ENCODE results near the gene CCDC159.
"Not testable (repeated sequence)": the region's sequence is repeated elsewhere in the genome, so short reads cannot be mapped to it uniquely, and the experiment has no call there.

The CCDC159 gene

GRCh38 chr19:11367528-11367927, 21.2 kb downstream of the CCDC159 start:
- Mint-ChIP-seq H3K36me3 (peaks cover 6% of the 10 kb centered on the region), H3K9me3 (no peaks in the 10 kb centered on the region), H3K4me3 (no peak overlapping the region), H3K27ac (no peak overlapping the region), H3K4me1 (no peaks in the 10 kb centered on the region), H3K27me3 (no peaks in the 10 kb centered on the region)
- CTCF ChIA-PET, result interaction anchor here (1.4 kb wide), 1 partner anchor 14 kb away, joined by 3 read pairs; no protein-coding TSS in a partner anchor
- no peak for DNase-seq

- DNase-seq, result no peak
- Mint-ChIP-seq H3K27ac (no peak overlapping the region), H3K4me3 (no peak overlapping the region), H3K36me3 (peaks cover 6% of the 10 kb centered on the region), H3K9me3 (no peaks in the 10 kb centered on the region), H3K27me3 (no peaks in the 10 kb centered on the region), H3K4me1 (peaks cover 9% of the 10 kb centered on the region)
- CTCF ChIA-PET, result no interaction called here
Measured at GRCh38 chr19:11370744-11371143, 24.4 kb downstream of the CCDC159 start.

- H3K4me1 Mint-ChIP-seq, result peaks cover 28% of the 10 kb centered on the region
- H3K27ac Mint-ChIP-seq, result peak overlapping the region; percentile 30
- DNase-seq, result peak; percentile 30
- H3K4me3 Mint-ChIP-seq, result peak overlapping the region; percentile 25
- peaks cover 19% of the 10 kb centered on the region for H3K36me3 Mint-ChIP-seq
- H3K27me3 Mint-ChIP-seq, result no peaks in the 10 kb centered on the region
- CTCF ChIA-PET, result interaction anchor here (1.9 kb wide), 1 partner anchor 10 kb away, joined by 6 read pairs; no protein-coding TSS in a partner anchor
- no peaks in the 10 kb centered on the region for H3K9me3 Mint-ChIP-seq
Measured at GRCh38 chr19:11373166-11373884, 27.0 kb downstream of the CCDC159 start.

GRCh38 chr19:11373885-11374432, 27.6 kb downstream of the CCDC159 start:
- CTCF ChIA-PET, result interaction anchor here (1.9 kb wide), 1 partner anchor 9 kb away, joined by 6 read pairs; no protein-coding TSS in a partner anchor

GRCh38 chr19:11374433-11375142, 28.3 kb downstream of the CCDC159 start, which contains the start of gene SWSAP1:
Gene SWSAP1 (plus strand): TSS chr19:11374666. CDS start chr19:11374681, 15 bp downstream.
- no peak within 1 kb of the TSS for H3K27ac Mint-ChIP-seq
- peaks cover 16% of the 10 kb centered on the region for H3K36me3 Mint-ChIP-seq
- H3K4me1 Mint-ChIP-seq, result peaks cover 37% of the 10 kb centered on the region
- no peak within 1 kb of the TSS for H3K4me3 Mint-ChIP-seq
- peak; percentile 98 for DNase-seq
- CTCF ChIA-PET, result interaction anchor here (1.0 to 2.2 kb wide), 5 partner anchors 8 to 108 kb away, joined by 3 to 11 read pairs (median 4); partner anchors contain the start of gene PRKCSH
- H3K9me3 Mint-ChIP-seq, result no peaks in the 10 kb centered on the region
- no peaks in the 10 kb centered on the region for H3K27me3 Mint-ChIP-seq

More at GRCh38 chr19:11373885-11374432, 27.6 kb downstream of the CCDC159 start:
- no peak for DNase-seq
- Mint-ChIP-seq H3K9me3 (no peaks in the 10 kb centered on the region), H3K36me3 (peaks cover 19% of the 10 kb centered on the region), H3K4me1 (peaks cover 32% of the 10 kb centered on the region), H3K27ac (no peak overlapping the region), H3K4me3 (no peak overlapping the region), H3K27me3 (no peaks in the 10 kb centered on the region)

GRCh38 chr19:11375143-11375948, 29.0 kb downstream of the CCDC159 start:
- no peak overlapping the region for H3K4me3 Mint-ChIP-seq
- H3K27me3 Mint-ChIP-seq, result no peaks in the 10 kb centered on the region
- H3K4me1 Mint-ChIP-seq, result peaks cover 45% of the 10 kb centered on the region
- CTCF ChIA-PET, result interaction anchor here (1.0 to 2.5 kb wide), 6 partner anchors 8 to 107 kb away, joined by 3 to 11 read pairs (median 5); partner anchors contain the start of genes CCDC159, PRKCSH and TMEM205
- peaks cover 19% of the 10 kb centered on the region for H3K36me3 Mint-ChIP-seq
- H3K27ac Mint-ChIP-seq, result no peak overlapping the region
- DNase-seq, result peak; percentile 90
- H3K9me3 Mint-ChIP-seq, result no peaks in the 10 kb centered on the region

- CTCF ChIA-PET, result interaction anchor here (0.5 to 2.5 kb wide), 7 partner anchors 30 to 159 kb away, joined by 3 to 8 read pairs (median 3); partner anchors contain the start of genes CCDC159, ODAD3, PRKCSH and TMEM205
- Mint-ChIP-seq H3K36me3 (peaks cover 16% of the 10 kb centered on the region), H3K4me1 (peaks cover 58% of the 10 kb centered on the region), H3K9me3 (no peaks in the 10 kb centered on the region), H3K27me3 (peaks cover 12% of the 10 kb centered on the region), H3K4me3 (peak overlapping the region; percentile 11), H3K27ac (no peak overlapping the region)
- DNase-seq, result peak; percentile 45
Measured at GRCh38 chr19:11377237-11377636, 30.9 kb downstream of the CCDC159 start.

GRCh38 chr19:11377756-11378155, 31.4 kb downstream of the CCDC159 start:
- no peak for DNase-seq
- no peak overlapping the region for H3K4me3 Mint-ChIP-seq
- peaks cover 17% of the 10 kb centered on the region for H3K27me3 Mint-ChIP-seq
- peak overlapping the region; percentile 53 for H3K27ac Mint-ChIP-seq
- peaks cover 62% of the 10 kb centered on the region for H3K4me1 Mint-ChIP-seq
- H3K9me3 Mint-ChIP-seq, result no peaks in the 10 kb centered on the region
- H3K36me3 Mint-ChIP-seq, result peaks cover 16% of the 10 kb centered on the region
- CTCF ChIA-PET, result interaction anchor here (0.5 to 2.5 kb wide), 10 partner anchors 8 to 183 kb away, joined by 3 to 8 read pairs (median 3); partner anchors contain the start of genes CCDC159, ODAD3, PRKCSH and TMEM205

GRCh38 chr19:11378319-11379189, 32.2 kb downstream of the CCDC159 start:
- Mint-ChIP-seq H3K4me1 (peaks cover 62% of the 10 kb centered on the region), H3K27ac (no peak overlapping the region), H3K36me3 (peaks cover 16% of the 10 kb centered on the region), H3K9me3 (no peaks in the 10 kb centered on the region), H3K4me3 (no peak overlapping the region), H3K27me3 (peaks cover 25% of the 10 kb centered on the region)
- peak; percentile 33 for DNase-seq
- CTCF ChIA-PET, result interaction anchor here (0.6 to 1.6 kb wide), 5 partner anchors 9 to 182 kb away, joined by 3 read pairs; no protein-coding TSS in a partner anchor

- peaks cover 33% of the 10 kb centered on the region for H3K27me3 Mint-ChIP-seq
- peak overlapping the region; percentile 99 for H3K27ac Mint-ChIP-seq
- H3K4me3 Mint-ChIP-seq, H3K9me3 Mint-ChIP-seq, CTCF ChIA-PET, DNase-seq: not testable (repeated sequence)
- H3K36me3 Mint-ChIP-seq, result peaks cover 16% of the 10 kb centered on the region
- peaks cover 63% of the 10 kb centered on the region for H3K4me1 Mint-ChIP-seq
Measured at GRCh38 chr19:11379269-11379845, 33.0 kb downstream of the CCDC159 start.

GRCh38 chr19:11379857-11380350, 33.6 kb downstream of the CCDC159 start:
- Mint-ChIP-seq H3K4me1 (peaks cover 63% of the 10 kb centered on the region), H3K36me3 (peaks cover 16% of the 10 kb centered on the region), H3K27me3 (peaks cover 39% of the 10 kb centered on the region), H3K27ac (peak overlapping the region; percentile 99), H3K9me3 (no peaks in the 10 kb centered on the region), H3K4me3 (peak overlapping the region; percentile 81)
- CTCF ChIA-PET, result interaction anchor here (0.5 to 1.2 kb wide), 2 partner anchors 68 to 504 kb away, joined by 3 to 5 read pairs; no protein-coding TSS in a partner anchor
- DNase-seq, result no peak
